ENCODE data around the gene MRPL11.

MRPL11 gene

DNA sequence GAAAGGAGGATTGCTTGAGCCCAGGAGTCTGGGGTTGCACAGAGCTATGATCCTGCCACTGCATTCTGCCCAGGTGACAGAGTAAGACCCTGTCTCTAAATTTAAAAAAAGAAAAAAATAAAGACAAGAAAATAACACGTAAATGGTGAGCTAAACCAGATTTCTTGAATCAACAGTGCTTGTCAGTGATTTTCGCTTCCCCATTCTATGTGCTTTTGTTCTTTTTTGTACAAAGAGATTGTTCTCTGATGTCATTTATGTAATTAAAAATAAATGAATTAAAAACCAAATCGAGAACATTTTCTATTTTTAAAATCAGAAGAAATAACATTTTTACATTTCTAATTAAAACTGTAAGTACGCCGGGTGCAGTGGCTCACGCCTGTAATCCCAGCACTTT is 47.3 kb downstream of the MRPL11 start:
- no peak for DNase-seq (ENCODE audit: low read depth, low spot score)

DNA sequence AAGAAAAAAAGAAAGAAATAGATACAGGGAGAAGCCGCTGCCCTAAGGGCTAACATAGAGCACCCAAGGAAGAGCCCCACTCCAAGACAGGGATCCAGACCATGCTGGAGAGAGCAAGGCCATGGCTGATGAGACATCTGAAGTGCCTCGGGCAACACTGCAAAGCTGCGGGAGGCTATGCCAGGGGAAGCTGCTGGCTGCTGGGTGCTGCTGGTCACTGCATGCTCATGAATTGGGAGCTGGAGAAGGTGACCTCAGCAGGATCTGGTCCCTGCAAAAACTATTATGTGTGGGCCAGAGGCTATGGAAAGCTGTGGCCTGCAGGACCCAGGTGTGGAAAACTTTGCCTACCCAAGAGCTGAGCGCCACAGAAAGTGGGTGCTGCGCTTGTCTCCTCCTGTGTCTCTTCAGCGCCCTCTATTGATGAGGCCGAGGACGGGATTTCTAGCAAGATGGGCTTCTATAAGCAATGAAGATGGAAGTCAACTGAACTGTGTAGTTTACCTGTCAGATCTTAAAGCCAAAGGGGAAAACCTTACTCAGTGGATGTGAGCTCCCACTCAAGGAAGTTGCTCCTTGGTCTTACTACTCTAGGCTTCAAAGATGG is 49.8 kb downstream of the MRPL11 start:
- DNase-seq (ENCODE audit: low read depth, low spot score), result peak; percentile 36

GRCh38 chr11:66386171-66387069 is 52.2 kb downstream of the MRPL11 start:
- DNase-seq (ENCODE audit: low read depth, low spot score), result peak; percentile 76
